Skin of body (tissue), 2 donors: ENCODE measurements around the gene GSTO1. TPM values are rescaled to one million over a fixed set of nuclear protein-coding genes. Genes with fewer than 3 reads are reported as not detected.

Experiments
- DNase-seq: peaks from one replicate; lab custom pipeline; 2025; lab: John Stamatoyannopoulos, UW
- total RNA-seq: library from RNA; depleted of rRNA; stranded (reverse); fragments of >200 nt; gene quantifications from one replicate; pipeline ENCODE4 v1.2.3, GENCODE V29; 2014

The GSTO1 gene
- total RNA-seq, 1 donor from 2014 or later = 46.6 TPM

DNA sequence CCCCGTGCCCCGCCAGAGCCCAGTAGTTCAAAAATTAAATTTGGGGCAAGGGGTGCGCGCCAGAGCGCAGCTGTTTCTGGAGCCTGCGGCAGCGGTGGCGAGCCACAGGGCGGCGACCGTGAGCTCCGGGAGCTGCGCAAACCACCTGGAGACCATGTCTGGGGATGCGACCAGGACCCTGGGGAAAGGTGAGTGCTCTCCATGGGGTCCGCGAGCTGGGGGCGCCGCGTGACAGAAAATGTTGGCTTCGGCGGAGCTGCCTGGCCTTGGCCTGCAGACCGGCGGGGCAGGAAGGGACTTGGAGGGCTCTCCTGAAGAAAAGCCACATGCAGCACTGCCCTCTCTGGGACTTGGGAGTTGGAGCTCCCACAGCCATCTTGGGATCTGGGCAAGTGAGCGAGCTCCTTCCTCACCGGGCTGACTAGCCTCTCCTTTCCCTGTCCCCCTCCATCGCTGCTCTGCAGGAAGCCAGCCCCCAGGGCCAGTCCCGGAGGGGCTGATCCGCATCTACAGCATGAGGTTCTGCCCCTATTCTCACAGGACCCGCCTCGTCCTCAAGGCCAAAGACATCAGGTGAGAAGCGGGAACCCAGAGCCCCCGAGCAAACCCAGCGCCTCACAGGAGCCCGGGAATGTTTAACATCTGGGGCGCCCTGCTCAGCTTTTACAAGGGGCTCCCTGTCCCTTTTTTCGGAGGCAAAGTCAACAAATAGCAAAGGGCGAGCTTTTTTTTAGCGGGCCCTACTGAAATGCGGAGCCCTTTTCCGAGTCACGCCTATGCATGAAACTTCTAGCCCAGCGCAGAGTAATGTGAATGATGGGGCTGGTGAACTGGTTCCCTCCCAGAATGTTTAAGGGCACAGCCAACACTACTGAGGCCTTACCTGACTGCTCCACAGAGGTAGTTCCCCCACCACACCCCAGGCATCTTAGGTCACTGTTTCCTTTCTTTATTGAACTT, 20.4 kb downstream of the GSTO1 start:
- DNase-seq = no peak

DNA sequence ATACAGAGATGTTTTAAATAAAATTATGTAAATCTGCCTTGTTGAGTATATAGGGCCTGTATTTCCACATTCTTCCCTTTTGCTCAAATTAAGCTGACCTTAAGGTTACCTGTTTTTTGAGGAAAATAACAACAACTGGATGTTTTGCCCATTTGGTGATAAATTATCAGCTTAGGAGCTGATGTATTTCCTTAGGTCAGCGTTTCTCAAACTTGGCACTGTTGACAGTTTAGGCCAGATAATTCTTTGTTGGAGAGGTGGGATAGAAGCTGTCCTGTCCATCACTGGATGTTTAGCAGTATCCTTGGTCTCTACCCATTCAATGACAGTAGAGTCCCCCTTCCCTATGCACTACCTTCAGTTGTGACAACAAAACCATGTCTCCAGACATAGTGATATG, 21.5 kb downstream of the GSTO1 start:
- no peak for DNase-seq

DNA sequence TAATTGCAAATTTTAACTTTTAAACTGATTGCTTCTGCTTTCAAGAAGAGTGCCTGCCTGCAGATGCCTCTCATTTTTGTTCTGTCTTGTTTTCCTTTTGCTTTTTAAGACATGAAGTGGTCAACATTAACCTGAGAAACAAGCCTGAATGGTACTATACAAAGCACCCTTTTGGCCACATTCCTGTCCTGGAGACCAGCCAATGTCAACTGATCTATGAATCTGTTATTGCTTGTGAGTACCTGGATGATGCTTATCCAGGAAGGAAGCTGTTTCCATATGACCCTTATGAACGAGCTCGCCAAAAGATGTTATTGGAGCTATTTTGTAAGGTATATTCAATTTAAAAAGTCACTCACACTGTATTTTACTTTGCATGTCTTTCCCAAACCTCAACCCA, 23.1 kb downstream of the GSTO1 start:
- no peak for DNase-seq

DNA sequence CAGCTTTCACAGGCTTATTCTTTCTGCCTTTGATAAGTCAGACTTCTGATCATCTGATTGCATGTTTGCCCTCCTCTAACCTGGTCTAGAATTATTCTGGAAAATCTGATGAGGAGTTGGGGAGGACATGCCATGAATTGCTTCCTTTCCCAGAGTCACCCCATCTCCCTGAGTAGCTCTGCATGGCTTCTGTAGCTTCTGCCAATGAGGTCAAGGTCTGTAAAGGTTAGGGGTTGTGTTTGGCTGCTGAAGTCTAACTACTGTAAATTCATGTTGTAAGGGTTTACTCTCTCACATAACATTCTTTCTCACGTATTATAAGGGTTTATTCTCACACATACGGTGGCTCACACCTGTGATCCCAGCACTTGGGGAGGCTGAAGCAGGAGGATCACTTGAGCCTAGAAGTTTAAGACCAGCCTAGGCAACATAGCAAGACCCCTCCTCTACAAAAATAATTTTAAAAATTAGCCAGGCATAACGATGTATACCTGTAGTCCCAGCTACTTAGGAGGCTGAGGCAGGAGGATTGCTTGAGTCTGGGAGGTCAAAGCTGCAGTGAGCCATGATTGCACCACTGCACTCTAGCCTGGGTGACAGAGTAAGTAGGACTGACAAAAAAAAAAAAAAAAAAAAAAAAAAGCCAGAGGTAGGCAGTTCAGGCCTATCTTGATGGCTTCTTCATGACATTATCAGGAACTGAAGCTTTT, 25.0 kb downstream of the GSTO1 start:
- no peak for DNase-seq

DNA sequence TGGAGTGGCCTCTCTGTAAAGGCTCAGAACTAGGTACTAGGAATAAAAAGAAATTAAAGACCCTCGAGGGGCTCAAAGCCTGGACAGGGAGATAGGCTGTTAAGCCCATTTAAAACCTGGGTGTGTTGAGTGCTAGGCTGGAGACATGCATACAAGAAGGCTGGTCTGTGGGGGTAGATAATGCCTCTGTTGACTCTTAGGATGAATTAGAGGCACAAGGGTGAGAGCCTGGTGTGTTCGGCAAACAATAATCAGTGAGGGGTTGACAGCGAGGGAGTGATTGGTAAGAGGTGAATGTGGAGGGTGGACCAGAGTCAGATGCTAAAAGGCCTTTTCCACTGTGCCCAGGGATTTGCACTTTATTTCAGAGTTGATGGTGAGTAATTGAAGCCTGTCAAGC, 27.0 kb downstream of the GSTO1 start:
- DNase-seq = no peak

DNA sequence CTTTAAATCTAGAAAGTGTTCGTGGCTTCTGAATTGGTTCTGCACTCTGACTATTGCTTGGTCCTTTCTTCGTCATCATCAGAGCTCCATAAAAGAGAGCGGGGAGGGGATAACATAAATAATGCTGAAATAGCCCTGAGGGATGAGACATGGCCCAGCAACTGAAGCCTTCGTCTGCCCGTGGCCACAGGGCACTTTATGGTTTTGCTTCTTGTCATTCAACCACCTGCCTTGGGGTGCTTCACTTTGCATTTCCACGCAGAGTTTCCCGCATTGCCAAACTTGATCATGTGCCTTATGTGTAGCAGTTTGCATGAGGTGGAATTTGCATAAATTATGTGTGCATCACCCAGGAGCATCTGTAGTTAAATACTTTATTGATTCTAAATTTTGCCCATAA, 30.2 kb downstream of the GSTO1 start:
- no peak for DNase-seq

DNA sequence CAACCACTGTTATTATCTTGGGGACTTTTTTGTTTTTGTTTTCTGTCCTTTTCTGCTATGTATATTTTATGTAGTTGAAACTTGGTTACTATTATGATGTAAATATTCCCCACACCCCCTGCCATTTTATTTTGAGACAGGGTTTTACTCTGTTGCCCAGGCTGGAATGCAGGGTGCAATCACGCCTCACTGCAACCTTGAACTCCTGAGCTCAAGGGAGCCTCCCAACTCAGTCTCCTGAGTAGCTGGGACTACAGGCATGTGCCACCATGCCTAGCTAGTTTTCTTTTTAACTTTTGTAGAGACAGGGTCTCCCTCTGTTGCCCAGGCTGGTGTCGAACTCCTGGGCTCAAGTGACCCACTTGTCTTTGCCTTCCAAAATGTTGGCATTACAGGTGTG, 32.2 kb downstream of the GSTO1 start:
- no peak for DNase-seq

DNA sequence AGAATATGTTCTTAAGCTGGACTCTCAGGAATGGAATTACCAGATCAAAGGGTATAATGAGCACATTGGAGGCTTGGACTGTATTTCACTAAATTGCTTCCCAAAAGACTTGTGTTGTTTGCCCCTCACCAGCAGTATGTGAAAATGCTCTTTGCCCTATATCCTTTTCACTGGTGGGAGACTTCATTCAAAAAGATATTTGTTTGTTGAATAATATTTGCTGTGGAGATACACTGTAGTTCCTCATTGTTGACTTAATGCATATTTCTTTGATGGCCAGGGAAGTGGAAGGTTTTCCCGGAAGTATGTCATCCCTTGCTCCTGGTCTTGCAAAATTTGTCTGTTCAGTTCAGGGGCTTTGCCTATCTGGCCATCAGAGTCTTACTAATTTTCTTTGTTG, 33.7 kb downstream of the GSTO1 start:
- DNase-seq = no peak

DNA sequence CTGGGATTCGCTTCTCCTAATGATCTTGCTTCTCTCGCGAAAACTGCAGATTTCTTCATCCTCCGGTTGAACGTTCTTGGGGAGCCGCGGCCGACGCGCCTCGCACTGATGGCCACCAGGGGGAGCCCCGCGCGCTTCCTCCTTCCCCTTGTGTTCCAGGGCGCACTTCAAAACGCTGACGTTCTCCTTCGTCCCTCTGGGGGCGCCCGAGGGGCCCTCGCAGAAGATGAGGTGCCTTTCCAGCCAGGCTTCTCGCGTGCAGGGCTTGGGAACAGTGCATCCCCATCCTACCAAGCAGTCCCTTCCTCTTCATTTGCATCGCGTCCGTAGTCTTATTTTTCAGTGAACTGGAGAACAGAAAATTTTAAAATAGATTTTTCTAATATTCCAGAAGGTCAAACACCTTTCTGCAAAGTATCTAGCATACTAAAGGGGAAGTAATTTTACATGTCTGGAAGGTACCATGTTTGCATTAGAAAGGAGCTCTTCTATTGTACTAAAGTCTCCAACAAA, 36.8 kb downstream of the GSTO1 start:
- peak; percentile 79 for DNase-seq

DNA sequence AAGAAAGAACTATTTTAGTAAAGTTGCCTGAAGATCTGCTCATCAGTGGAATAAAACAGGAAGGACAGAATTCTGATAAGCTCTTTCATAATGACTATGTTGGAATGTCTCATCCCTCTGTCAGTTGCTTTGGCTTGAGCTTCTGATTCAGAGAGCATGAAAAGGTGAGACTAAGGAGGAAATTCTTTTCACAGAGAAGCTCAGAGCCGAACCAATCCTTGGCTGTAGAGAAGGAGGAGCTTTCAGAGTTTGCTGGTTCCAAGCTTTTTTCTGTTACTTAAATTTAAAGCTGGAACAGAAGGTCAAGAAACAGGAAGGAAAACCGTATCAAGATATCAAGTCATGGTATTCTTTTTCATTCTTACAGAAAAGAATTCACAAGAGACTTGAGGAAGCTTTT, 38.3 kb downstream of the GSTO1 start:
- no peak for DNase-seq

DNA sequence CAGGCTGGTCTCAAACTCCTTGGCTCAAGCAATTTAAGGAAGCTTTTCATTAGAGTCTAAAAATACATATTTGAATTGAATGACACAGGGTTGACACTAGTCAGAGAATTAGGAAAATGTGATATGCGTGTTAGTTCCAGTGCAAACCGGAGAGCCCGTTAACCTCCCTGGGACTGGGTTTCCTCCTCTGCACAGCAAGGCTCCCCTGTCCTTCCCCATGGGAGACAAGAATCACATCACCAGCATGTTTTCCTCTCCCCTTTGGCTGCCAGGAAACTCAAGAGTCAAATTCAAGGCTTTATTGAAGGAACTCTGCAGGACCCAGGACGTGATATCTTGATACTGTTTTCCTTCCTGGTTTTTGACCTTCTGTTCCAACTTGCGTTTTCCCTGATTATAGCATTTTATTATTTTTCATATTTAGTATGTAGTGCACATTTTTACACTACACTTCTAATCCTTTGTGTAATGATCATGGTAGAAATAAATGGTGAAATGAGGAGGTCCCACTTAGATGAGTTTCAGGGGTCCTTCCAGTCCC, 39.2 kb downstream of the GSTO1 start:
- DNase-seq = no peak

DNA sequence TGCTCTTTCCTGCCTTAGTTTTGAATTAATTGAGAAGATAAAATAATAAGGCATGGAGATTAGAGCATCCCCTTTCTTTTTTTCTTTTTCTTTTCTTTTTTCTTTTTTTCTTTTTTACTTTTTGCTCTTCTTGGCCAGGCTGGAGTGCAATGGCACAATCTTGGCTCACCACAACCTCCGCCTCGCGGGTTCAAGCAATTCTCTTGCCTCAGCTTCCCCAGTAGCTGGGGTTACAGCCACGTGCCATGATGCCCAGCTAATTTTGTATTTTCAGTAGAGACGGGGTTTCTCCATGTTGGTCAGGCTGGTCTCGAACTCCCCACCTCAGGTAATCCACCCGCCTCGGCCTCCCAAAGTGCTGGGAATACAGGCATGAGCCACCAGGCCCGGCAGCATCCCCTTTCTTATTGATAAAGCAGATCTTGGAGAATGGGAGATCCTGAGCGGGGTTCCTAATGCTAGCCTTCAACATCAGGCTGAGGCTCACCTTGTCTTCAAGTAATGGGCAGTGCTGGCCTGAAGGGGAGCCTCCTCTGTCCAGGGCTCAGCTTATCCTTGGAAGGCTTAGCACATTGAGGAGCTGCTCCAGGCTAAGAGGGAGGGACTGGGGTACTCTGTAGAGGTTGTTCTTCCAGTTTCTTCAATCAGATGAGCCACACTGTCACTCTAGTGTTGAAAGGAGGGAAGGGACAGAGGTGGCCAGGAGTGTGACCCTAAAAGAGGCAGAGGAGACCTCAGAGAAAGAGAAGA, 42.2 kb downstream of the GSTO1 start:
- DNase-seq = no peak

DNA sequence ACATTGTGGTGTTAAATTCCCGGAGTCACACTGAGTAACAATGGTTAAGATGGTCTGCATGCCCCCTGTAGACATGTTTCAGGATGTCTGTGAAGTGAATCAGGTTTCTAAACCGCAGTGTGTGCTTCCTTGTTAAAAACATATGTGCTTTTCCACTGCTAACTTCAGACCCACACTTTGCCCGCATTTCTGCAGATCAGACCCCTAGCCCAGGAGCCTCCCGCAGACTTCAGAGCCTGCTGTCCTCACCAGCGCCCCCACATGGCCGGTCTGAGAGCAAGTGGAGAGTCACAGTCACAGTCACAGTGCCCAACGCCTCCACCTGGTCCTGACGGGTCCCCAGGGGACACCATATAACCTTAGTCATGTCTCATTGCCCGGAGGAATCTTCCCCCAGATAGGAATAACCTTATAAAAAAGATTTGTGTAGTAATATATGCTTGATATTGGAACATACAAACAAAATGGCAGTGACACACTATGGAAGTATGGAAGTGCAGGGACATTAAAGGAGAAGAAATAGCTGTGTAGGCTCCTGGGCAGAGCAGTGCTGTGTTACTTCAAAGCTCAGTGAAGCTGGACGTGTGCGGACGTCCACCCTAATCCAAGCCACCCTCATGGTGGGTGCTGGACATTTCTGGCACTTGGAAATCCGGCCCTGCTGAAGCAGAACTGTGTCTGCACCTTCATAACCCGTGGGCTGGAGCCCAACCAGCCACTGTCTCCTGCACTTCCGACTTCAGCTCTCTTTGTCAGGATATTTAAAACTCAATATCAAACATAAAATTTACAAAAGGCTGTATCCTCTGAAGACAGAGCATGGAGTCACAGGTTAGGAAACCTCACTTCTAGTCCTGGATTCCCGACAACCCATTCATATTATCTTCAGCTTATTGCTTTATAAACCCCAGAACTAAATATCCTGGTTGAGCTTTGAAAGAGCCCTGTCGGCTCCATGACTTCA, 43.3 kb downstream of the GSTO1 start:
- no peak for DNase-seq

DNA sequence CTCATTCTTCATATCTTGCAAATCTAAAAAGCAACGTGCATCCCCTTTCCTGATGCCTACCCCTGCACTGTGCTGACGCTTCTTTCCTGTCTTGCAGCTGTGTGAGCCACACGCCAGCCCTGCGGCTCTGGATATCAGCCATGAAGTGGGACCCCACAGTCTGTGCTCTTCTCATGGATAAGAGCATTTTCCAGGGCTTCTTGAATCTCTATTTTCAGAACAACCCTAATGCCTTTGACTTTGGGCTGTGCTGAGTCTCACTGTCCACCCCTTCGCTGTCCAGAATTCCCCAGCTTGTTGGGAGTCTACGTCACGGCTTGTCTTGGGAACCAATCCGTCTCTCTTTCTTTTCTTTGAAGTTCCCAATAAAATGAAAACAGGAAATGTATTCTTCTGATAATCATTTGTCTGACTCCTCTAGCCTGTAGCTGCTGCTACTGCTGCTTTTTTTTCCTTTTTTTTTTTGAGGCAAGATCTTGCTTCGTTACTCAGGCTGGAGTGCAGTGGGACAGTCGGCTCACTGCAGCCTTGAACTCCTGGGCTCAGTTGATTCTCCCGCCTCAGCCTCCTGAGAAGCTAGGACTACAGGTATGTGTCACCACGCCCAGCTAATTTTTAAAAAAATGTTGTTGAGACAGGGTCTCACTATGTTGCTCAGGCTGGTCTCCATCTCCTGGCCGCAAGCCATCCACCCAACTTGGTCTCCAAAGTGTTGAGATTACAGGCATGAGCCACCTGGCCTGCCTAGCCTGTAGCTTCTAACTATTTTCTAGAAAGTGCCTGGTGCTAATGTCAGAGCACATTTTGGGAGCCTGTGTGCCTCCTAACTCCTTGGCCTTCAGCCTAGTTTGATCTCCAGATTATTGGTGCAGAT, 44.6 kb downstream of the GSTO1 start:
- no peak for DNase-seq

DNA sequence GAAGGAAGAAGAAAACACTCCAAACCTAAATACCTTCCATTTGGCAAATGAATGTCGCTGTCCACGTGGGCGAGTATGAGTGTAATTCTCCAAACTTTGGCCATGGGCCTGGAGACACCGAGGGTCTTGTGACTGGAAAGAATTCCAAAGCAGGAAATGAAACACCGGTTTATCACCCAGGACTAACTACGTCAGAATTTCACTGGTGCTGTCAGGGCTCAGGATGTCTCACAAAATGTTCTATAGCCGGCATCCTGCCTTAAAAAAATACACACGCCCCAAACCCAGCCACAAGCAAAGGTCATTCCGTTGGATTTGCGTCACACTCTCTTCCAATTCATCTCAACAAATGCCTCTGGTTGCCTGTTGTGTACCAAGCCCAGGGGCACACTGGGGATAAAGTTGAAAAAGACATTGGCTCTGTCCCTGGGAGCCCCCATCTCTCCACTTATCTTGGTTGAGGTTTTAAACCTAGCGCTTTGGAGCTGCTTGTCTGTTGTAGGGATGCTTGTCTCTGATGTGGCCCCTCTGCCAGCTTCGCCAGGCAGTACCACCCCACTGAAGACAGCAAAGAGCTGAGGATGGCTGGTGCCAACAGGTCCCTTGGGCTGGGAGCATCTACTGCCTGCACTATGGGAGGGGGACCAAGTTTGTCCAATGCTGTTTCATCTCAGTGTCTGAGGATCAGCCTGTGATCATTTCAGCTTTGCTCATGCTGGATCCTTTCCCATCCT, 45.5 kb downstream of the GSTO1 start:
- peak; percentile 32 for DNase-seq

DNA sequence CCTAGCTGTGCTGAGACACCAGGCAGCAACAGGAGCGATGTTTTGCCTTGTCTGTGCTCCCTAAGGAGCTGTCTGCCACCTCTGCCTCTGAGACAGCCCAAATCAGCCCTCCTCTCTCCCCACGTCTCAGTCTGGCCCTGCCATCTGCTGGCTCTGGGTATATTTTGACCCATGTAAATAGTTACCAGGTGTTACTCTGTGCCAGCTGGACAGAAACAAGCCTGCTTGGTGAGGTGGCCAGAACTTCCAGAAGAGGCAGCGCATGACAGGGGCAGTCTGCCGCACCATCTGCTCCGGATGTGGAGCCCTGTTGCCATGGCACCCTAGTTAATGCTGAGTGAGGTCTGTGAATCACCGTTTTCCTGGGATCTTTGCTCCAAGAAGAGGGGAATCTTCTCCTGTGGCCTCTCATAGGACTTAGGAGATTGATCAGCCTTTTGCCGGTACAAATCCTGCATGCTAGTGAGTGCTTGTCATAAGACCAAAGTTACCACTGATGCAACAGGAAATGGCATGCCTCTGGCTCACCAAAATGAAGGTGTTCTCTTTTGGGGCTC, 46.1 kb downstream of the GSTO1 start:
- DNase-seq = peak; percentile 30

DNA sequence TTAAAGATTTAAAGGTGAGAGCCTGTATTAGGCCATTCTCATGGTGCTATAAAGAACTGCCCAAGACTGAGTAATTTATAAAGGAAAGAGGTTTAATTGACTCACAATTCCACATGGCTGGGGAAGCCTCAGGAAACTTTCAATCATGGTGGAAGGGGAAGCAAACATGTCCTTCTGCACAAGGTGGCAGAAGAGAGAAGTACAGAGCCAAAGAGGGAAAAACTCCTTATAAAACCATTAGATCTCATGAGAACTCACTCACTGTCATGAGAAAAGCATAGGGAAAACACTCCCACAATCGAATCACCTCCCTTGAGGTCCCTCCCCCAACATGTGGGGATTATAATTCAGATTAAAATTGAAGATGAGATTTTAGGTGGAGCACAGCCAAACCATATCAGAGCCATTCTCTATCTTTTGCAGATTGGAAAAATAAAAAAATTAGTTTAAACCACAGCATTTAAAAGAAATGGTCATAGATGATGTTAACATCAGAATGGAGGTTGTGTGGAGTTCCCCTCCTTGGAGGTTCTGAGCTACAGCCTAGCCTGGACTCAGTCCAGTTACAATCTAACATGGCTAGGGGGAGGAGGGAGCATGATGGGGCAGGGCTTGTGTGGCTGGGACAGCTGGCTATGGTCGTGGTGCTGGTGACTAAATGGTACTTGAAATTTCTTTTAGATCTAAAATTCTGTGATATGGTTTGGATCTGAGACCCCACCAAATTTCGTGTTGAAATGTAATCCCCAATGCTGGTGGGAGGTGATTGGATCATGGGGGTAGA, 47.4 kb downstream of the GSTO1 start:
- DNase-seq = no peak
